GM12872 (cell line): Measurements from ENCODE around the gene ARHGAP28.

Source experiments
- CTCF ChIP-seq: IDR thresholded peaks from 3 replicates; pipeline ENCODE4 v1.5.1; 2011; ENCODE audit warnings: low read depth, mild to moderate bottlenecking, low read length, moderate library complexity; ENCODE audit not compliant: insufficient read depth

The ARHGAP28 gene

DNA sequence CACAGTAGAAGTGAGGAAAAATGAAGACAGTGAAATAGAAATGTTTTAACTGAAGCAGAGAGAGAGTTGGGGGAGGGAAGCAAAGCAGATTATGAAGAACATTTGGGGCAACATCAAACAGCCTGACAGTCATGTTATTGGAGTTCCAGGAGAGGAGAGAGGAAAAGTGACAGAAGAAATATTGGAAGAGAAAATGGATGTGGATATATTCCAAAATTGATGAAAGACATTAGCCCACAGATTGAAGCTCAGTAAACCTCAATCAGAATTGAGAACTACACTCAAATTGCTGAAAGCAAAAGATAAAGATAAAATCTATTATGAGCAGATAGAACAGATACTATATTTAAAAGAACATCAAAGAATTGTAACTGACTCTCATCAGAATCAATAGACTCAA, 90.8 kb downstream of the ARHGAP28 start:
- no peak for TF ChIP-seq CTCF

- no peak for TF ChIP-seq CTCF
Measured at GRCh38 chr18:6821356-6821755, 91.8 kb downstream of the ARHGAP28 start.

- no peak for TF ChIP-seq CTCF
Measured at GRCh38 chr18:6830916-6831315, 101.4 kb downstream of the ARHGAP28 start.

DNA sequence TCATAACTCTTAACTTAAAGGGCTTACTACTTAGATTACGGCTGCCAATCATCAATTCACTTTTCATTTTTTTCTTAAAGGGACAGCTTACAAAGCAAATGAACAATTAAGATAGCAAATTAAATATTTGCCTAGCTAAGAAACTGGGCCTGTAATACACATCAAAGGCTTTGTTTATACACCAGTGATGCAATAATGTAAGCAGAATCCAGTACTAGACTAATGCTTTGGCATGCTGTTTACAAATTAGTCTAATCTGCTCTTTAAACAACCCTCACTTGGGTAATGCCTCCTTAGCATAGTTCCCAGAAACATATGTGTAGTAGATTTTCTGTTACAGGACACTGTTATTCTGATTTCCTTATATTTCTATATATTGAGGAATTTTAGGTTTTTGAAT, 105.8 kb downstream of the ARHGAP28 start:
- TF ChIP-seq CTCF, result no peak

GRCh38 chr18:6836331-6836730, 106.8 kb downstream of the ARHGAP28 start:
- TF ChIP-seq CTCF, result no peak

DNA sequence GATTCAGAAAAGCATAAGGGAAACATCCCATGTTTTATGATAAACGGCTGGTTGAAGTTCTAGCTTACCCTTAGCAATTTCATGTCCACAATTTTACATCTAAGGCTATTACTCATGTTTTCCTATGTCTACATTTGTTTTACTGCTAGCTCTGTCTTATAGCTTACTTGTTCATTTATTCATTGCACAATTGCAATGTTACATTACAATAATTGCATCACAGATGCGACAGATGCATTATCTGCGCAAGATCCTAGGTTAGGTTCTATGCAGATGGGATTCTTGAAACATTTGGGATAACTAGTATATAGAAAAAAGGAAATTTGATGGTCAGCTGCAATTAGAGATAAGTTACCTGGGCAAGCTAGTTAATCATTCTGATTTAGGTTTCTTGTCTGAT, 108.4 kb downstream of the ARHGAP28 start:
- TF ChIP-seq CTCF, result no peak

DNA sequence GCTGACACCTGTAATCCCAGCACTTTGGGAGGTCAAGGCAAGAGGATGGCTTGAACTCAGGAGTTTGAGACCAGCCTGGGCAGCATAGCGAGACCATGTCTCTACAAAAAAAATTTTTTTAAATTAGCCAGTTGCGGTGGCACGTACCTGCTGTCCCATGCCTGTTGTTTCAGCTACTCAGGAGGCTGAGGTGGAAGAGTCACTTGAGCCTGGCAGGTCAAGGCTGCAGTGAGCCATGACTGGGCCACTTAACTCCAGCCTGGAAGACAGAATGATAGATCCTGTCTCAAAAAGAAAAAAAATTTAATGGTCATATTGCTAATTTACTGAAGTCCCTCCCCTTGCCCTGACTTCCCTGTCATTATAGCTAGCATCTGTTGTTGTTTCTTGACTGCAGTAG, 112.6 kb downstream of the ARHGAP28 start:
- no peak for TF ChIP-seq CTCF

DNA sequence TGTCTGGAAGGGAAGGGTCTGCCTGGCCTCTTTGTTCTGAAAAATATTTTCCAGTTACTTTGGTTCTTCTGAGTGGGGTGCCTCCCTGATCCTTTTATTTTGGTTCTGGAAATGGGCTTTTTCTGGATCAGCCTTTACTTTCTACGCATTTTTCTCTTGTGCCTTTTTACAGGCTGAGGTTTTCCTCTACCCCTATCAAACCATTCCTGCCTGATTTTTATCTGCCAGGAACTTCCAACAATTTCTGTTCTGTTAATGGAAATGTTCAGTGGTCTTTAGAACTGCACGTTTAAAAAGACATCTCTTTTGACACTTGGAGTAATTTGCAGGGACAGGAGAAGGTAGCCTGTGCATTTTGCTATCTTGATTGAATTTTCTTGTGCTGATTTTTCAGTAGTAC, 113.8 kb downstream of the ARHGAP28 start:
- no peak for TF ChIP-seq CTCF
